HCT116 (cell line): Measurements from ENCODE around the gene RANBP1. TPM values are rescaled to one million over a fixed set of nuclear protein-coding genes. Genes with fewer than 3 reads are reported as not detected.

ENCODE experiments used
- ATAC-seq: fragments of 200-7000 bp; cut with Tn5 transposase; 2 replicates; pipeline ENCODE4 v1.9.1; 2020; ENCODE audit warnings: mild to moderate bottlenecking, moderate library complexity
- BruUV-seq: library from RNA; stranded (reverse); fragments of 400-500 nt; replicated peaks from 2 replicates; lab custom pipeline; 2021; lab: Mats Ljungman, UMichigan
- CTCF ChIA-PET: fragments of 300-600 bp; sonication (Branson Sonifier 250); formaldehyde crosslinking; loops from one replicate; lab custom pipeline; 2021; ENCODE audit warnings: antibody characterized with exemption; lab: Charles Lee
- POLR2A ChIA-PET: fragments of 300-600, 350-600 bp; sonication (Branson Sonifier 250); formaldehyde crosslinking; loops from one replicate; lab custom pipeline; 2021; ENCODE audit warnings: antibody characterized with exemption; lab: Charles Lee
- RAD21 ChIA-PET, 2 experiments: fragments of 300-600 bp; sonication (Branson Sonifier 250); formaldehyde crosslinking; loops; one replicate each; lab custom pipeline; 2023; ENCODE audit warnings: low total read pairs in 2 of 2; ENCODE audit not compliant: uncharacterized antibody in 2 of 2, unreplicated experiment in 2 of 2, low non-redundant PET in 1 of 2; lab: Charles Lee
- DNase-seq: peaks from one replicate; pipeline ENCODE4 v3.0.0-alpha.2; 2010; ENCODE audit warnings: low read depth, low spot score
- H2AFZ ChIP-seq: fragments of 200-600 bp; shearing (Covaris generic), sonication (generic); 2 replicates; pipeline ENCODE4 v1.6.1; 2017; ENCODE audit warnings: low read depth, mixed run types, mixed read lengths, antibody characterized with exemption, low read length; ENCODE audit not compliant: poor library complexity, severe bottlenecking
- H3K27ac ChIP-seq: 2 replicates; pipeline ENCODE4 v1.5.1; 2012; ENCODE audit warnings: low read depth, low read length
- H3K27me3 ChIP-seq: fragments of 200-600 bp; sonication (generic); 2 replicates; pipeline ENCODE4 v1.6.1; 2016; ENCODE audit warnings: mixed run types, low read length, mixed read lengths; ENCODE audit not compliant: insufficient read depth
- H3K36me3 ChIP-seq, 2 experiments: fragments of 200-500 bp in 1 of 2; fragments of 200-600 bp in 1 of 2; sonication (Bioruptor generic) in 1 of 2; sonication (generic) in 1 of 2; 2 replicates each; pipeline versions ENCODE4 v1.5.1 to v1.6.1; 2014 to 2016; ENCODE audit warnings: low read length in 2 of 2, inconsistent platforms in 1 of 2, mixed read lengths in 1 of 2, mixed run types in 1 of 2; ENCODE audit not compliant: insufficient read depth in 2 of 2, control insufficient read depth in 1 of 2
- H3K4me1 ChIP-seq, 2 experiments: fragments of 200-600 bp in 1 of 2; sonication (generic) in 1 of 2; 2 replicates each; pipeline versions ENCODE4 v1.5.1 to v1.6.1; 2012 to 2017; ENCODE audit warnings: low read length in 2 of 2, inconsistent platforms in 1 of 2, mild to moderate bottlenecking in 1 of 2, mixed read lengths in 1 of 2, mixed run types in 1 of 2, moderate library complexity in 1 of 2; ENCODE audit not compliant: insufficient read depth in 2 of 2, control insufficient read depth in 1 of 2
- H3K4me2 ChIP-seq: fragments of 200-600 bp; sonication (generic); 2 replicates; pipeline ENCODE4 v1.6.1; 2017; ENCODE audit warnings: mixed run types, low read length, mixed read lengths
- H3K4me3 ChIP-seq, 2 experiments: fragments of 200-600 bp in 1 of 2; sonication (generic) in 1 of 2; replicated peaks in 1 of 2; 2 replicates each; pipeline ENCODE4 v1.5.1; 2011 to 2016; ENCODE audit warnings: low read length in 2 of 2, control low read depth in 1 of 2, low read depth in 1 of 2, mild to moderate bottlenecking in 1 of 2, mixed read lengths in 1 of 2, mixed run types in 1 of 2
- H3K79me2 ChIP-seq: fragments of 200-600 bp; sonication (generic); 2 replicates; pipeline ENCODE4 v1.6.1; 2017; ENCODE audit warnings: mild to moderate bottlenecking, mixed run types, low read length, moderate library complexity, mixed read lengths; ENCODE audit not compliant: insufficient read depth
- H3K9ac ChIP-seq: fragments of 200-600 bp; sonication (generic); 2 replicates; pipeline ENCODE4 v1.6.1; 2016; ENCODE audit warnings: low read length, mixed read lengths
- H3K9me2 ChIP-seq: fragments of 200-600 bp; sonication (generic), shearing (Covaris generic); 2 replicates; pipeline ENCODE4 v1.6.1; 2017; ENCODE audit warnings: mixed run types, mild to moderate bottlenecking, moderate library complexity; ENCODE audit not compliant: insufficient read depth
- H3K9me3 ChIP-seq, 2 experiments: fragments of 200-500 bp in 1 of 2; fragments of 200-600 bp in 1 of 2; sonication (Bioruptor generic) in 1 of 2; sonication (generic) in 1 of 2; 2 replicates each; pipeline ENCODE4 v1.6.1; 2014 to 2017; ENCODE audit warnings: low read length in 2 of 2, mixed read lengths in 2 of 2, inconsistent platforms in 1 of 2, low read depth in 1 of 2, mild to moderate bottlenecking in 1 of 2, mixed run types in 1 of 2, moderate library complexity in 1 of 2; ENCODE audit not compliant: control insufficient read depth in 1 of 2, insufficient read depth in 1 of 2
- H4K20me1 ChIP-seq: fragments of 200-600 bp; sonication (generic), shearing (Covaris generic); 2 replicates; pipeline ENCODE4 v1.6.1; 2017; ENCODE audit warnings: mixed run types, mild to moderate bottlenecking, moderate library complexity; ENCODE audit not compliant: insufficient read depth
- CBX3 ChIP-seq: IDR thresholded peaks from 2 replicates; pipeline ENCODE4 v1.6.1; 2012; ENCODE audit warnings: low read depth
- CEBPB ChIP-seq: IDR thresholded peaks from 2 replicates; pipeline ENCODE4 v1.6.1; 2012; ENCODE audit warnings: low read depth
- EGR1 ChIP-seq: IDR thresholded peaks from 2 replicates; pipeline ENCODE4 v1.6.1; 2012; ENCODE audit warnings: low read depth
- ELF1 ChIP-seq: IDR thresholded peaks from 2 replicates; pipeline ENCODE4 v1.6.1; 2012; ENCODE audit warnings: low read depth, borderline replicate concordance
- EZH2 ChIP-seq: fragments of 200-600 bp; sonication (generic); IDR thresholded peaks from 2 replicates; pipeline ENCODE4 v1.6.1; 2017; ENCODE audit warnings: antibody characterized with exemption, mixed run types
- EZH2phosphoT487 ChIP-seq: fragments of 200-600 bp; IDR thresholded peaks from 2 replicates; pipeline ENCODE4 v1.6.1; 2018; ENCODE audit warnings: antibody characterized with exemption, borderline replicate concordance
- JUND ChIP-seq: IDR thresholded peaks from 2 replicates; pipeline ENCODE4 v1.6.1; 2012
- POLR2A ChIP-seq: IDR thresholded peaks from 2 replicates; pipeline ENCODE4 v1.7.0; 2011; ENCODE audit warnings: borderline replicate concordance; ENCODE audit not compliant: insufficient read depth, insufficient read length; ENCODE audit errors: extremely low read depth
- RAD21 ChIP-seq: IDR thresholded peaks from 2 replicates; pipeline ENCODE4 v1.6.1; 2012; ENCODE audit warnings: low read depth, mild to moderate bottlenecking
- YY1 ChIP-seq: IDR thresholded peaks from 2 replicates; pipeline ENCODE4 v1.6.1; 2011; ENCODE audit warnings: low read length, low read depth, moderate library complexity, mild to moderate bottlenecking; ENCODE audit not compliant: insufficient replicate concordance; ENCODE audit errors: extremely low read depth
- ZFX ChIP-seq: fragments of 450-650 bp; IDR thresholded peaks from 2 replicates; pipeline ENCODE4 v1.6.1; 2017
- intact Hi-C: fragments of 100-400 bp; cut with micrococcal nuclease; formaldehyde crosslinking; loops from 2 replicates; pipeline ENCODE4 v1.10.0; 2022
- total RNA-seq: library from RNA; stranded (reverse); gene quantifications from one replicate; pipeline ENCODE4 v1.2.1, GENCODE V29; 2021; ENCODE audit not compliant: unreplicated experiment
- TF ChIP-seq, protein P1 (sequence below): IDR thresholded peaks from 2 replicates; pipeline ENCODE4 v1.6.1; 2011; ENCODE audit warnings: mild to moderate bottlenecking, low read length, moderate library complexity; ENCODE audit not compliant: insufficient replicate concordance; ENCODE audit errors: extremely low read depth
- TF ChIP-seq, protein P2 (sequence below): IDR thresholded peaks from 2 replicates; pipeline ENCODE4 v1.6.1; 2012
- TF ChIP-seq, protein P3 (sequence below), 3 experiments: fragments of 200-600 bp in 1 of 3; sonication (generic) in 1 of 3; IDR thresholded peaks in 2 of 3; conservative IDR thresholded peaks in 1 of 3; 2 replicates each; pipeline ENCODE4 v1.5.1; 2012 to 2017; ENCODE audit warnings: low read depth in 2 of 3, low read length in 2 of 3, antibody characterized with exemption in 1 of 3, borderline replicate concordance in 1 of 3, control low read depth in 1 of 3, mild to moderate bottlenecking in 1 of 3, mixed read lengths in 1 of 3, mixed run types in 1 of 3, moderate library complexity in 1 of 3; ENCODE audit not compliant: insufficient read depth in 1 of 3
- TF ChIP-seq, protein P4 (sequence below): IDR thresholded peaks from 2 replicates; pipeline ENCODE4 v1.6.1; 2012

Gene RANBP1
- total RNA-seq, 1 experiment from 2014 or later, result 351 TPM

DNA sequence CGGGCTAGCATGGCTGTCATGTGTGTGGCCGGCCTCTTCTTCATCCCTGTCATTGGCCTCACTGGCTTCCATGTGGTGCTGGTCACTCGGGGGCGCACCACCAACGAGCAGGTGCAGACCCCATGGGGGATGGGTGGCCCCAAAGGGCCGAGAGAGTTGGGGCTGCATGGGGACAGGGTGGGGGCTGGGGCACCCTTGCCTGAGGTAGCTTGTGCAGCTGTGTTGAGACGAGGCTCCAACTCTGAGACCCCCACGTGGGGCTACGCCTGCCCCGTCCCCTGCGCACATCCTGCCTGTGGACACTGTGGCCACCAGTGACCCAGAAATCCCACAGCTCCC, 24.2 kb downstream of the RANBP1 start:
- DNase-seq, result no peak
- Histone ChIP-seq H3K9me2 (no peaks in the 10 kb centered on the region), H3K4me1 (peaks cover 4 to 12% of the 10 kb centered on the region in 2 experiments; a peak in 2 of 4 replicates), H3K4me3 (no peak overlapping the region), H3K27me3 (no peaks in the 10 kb centered on the region), H4K20me1 (no peaks in the 10 kb centered on the region), H3K4me2 (no peak overlapping the region), H3K36me3 (peaks cover 5 to 12% of the 10 kb centered on the region in 2 experiments; a peak in 2 of 4 replicates), H3K79me2 (peaks cover 48% of the 10 kb centered on the region), H3K9me3 (no peaks in the 10 kb centered on the region), H3K9ac (no peak overlapping the region), H2AFZ (no peak overlapping the region), H3K27ac (no peak overlapping the region)
- ChIA-PET RAD21 (no interaction called here), CTCF (no interaction called here), POLR2A (no interaction called here)
- intact Hi-C loops, result no loop called here
- no peak for TF ChIP-seq EGR1
- no peak for TF ChIP-seq CEBPB
- no peak for TF ChIP-seq JUND
- no peak for TF ChIP-seq EZH2
- TF ChIP-seq, protein P1, sequence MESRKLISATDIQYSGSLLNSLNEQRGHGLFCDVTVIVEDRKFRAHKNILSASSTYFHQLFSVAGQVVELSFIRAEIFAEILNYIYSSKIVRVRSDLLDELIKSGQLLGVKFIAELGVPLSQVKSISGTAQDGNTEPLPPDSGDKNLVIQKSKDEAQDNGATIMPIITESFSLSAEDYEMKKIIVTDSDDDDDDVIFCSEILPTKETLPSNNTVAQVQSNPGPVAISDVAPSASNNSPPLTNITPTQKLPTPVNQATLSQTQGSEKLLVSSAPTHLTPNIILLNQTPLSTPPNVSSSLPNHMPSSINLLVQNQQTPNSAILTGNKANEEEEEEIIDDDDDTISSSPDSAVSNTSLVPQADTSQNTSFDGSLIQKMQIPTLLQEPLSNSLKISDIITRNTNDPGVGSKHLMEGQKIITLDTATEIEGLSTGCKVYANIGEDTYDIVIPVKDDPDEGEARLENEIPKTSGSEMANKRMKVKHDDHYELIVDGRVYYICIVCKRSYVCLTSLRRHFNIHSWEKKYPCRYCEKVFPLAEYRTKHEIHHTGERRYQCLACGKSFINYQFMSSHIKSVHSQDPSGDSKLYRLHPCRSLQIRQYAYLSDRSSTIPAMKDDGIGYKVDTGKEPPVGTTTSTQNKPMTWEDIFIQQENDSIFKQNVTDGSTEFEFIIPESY, result no peak
- TF ChIP-seq, protein P2, sequence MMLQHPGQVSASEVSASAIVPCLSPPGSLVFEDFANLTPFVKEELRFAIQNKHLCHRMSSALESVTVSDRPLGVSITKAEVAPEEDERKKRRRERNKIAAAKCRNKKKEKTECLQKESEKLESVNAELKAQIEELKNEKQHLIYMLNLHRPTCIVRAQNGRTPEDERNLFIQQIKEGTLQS, result no peak
- TF ChIP-seq ZFX, result no peak
- no peak for TF ChIP-seq RAD21
- TF ChIP-seq YY1, result no peak
- TF ChIP-seq POLR2A, result no peak
- TF ChIP-seq CBX3, result no peak
- TF ChIP-seq, protein P3, sequence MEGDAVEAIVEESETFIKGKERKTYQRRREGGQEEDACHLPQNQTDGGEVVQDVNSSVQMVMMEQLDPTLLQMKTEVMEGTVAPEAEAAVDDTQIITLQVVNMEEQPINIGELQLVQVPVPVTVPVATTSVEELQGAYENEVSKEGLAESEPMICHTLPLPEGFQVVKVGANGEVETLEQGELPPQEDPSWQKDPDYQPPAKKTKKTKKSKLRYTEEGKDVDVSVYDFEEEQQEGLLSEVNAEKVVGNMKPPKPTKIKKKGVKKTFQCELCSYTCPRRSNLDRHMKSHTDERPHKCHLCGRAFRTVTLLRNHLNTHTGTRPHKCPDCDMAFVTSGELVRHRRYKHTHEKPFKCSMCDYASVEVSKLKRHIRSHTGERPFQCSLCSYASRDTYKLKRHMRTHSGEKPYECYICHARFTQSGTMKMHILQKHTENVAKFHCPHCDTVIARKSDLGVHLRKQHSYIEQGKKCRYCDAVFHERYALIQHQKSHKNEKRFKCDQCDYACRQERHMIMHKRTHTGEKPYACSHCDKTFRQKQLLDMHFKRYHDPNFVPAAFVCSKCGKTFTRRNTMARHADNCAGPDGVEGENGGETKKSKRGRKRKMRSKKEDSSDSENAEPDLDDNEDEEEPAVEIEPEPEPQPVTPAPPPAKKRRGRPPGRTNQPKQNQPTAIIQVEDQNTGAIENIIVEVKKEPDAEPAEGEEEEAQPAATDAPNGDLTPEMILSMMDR (IDR thresholded peaks at IDR 0.05 in 2 of 3, conservative IDR thresholded peaks at IDR 0.05 in 1 of 3; ENCODE audit: borderline replicate concordance in 1 of 3, insufficient read depth in 1 of 3, low read depth in 2 of 3, low read length in 2 of 3), result no peak
- TF ChIP-seq, protein P4, sequence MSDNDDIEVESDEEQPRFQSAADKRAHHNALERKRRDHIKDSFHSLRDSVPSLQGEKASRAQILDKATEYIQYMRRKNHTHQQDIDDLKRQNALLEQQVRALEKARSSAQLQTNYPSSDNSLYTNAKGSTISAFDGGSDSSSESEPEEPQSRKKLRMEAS, result no peak
- TF ChIP-seq ELF1, result no peak
- TF ChIP-seq EZH2phosphoT487, result no peak
- BruUV-seq, result no TSS peak
- no peak for ATAC-seq
